Adrenal gland (tissue), 5 donors: ENCODE data around the gene TREML4.

Experiments used
- CTCF ChIP-seq, 6 experiments: fragments of 450-650 bp in 4 of 6; fragments of 200-600 bp in 2 of 6; sonication (generic) in 1 of 6; IDR thresholded peaks; 1 replicate in 5 of 6; 2 replicates in 1 of 6; pipeline versions ENCODE4 v1.5.1 to v1.8.0; 2016 to 2021; ENCODE audit warnings: antibody characterized with exemption in 6 of 6, mild to moderate bottlenecking in 2 of 6, moderate library complexity in 1 of 6
- POLR2A ChIP-seq, 2 donors: fragments of 450-650 bp; IDR thresholded peaks; one replicate each; pipeline ENCODE4 v1.6.1; 2017; ENCODE audit warnings: antibody characterized with exemption in 2 of 2, mild to moderate bottlenecking in 2 of 2, moderate library complexity in 1 of 2
- donor health status: DM: no; HTN: no; CAD: no.

- TF ChIP-seq CTCF (IDR thresholded peaks at IDR 0.05) (no peak), POLR2A (IDR thresholded peaks at IDR 0.05) (no peak)
Measured at GRCh38 chr6:41255110-41255509, 27.0 kb downstream of the TREML4 start.
